ENCODE data around the gene GOLGA6L1.
"Not testable (repeated sequence)": the region's sequence is repeated elsewhere in the genome, so short reads cannot be mapped to it uniquely, and the experiment has no call there.

GOLGA6L1 gene

GRCh38 chr15:23136722-23137121 is at the start of gene GOLGA6L1:
Gene GOLGA6L1 (minus strand): TSS chr15:23136822. CDS start chr15:23136731, 91 bp downstream.
- not testable (repeated sequence) for DNase-seq

GRCh38 chr15:23181201-23181600 is 44.6 kb upstream of the GOLGA6L1 start:
- not testable (repeated sequence) for DNase-seq

GRCh38 chr15:23180547-23180927 is 43.9 kb upstream of the GOLGA6L1 start:
- DNase-seq: not testable (repeated sequence)

GRCh38 chr15:23179768-23180546 is 43.3 kb upstream of the GOLGA6L1 start:
- DNase-seq: not testable (repeated sequence)

- not testable (repeated sequence) for DNase-seq
These were observed 40.1 kb upstream of the GOLGA6L1 start for GRCh38 chr15:23176683-23177082.

- DNase-seq: not testable (repeated sequence)
These were observed 39.0 kb upstream of the GOLGA6L1 start for GRCh38 chr15:23175606-23176005.

GRCh38 chr15:23174609-23175140 is 38.1 kb upstream of the GOLGA6L1 start:
- not testable (repeated sequence) for DNase-seq

- DNase-seq: not testable (repeated sequence)
These were observed 3.8 kb downstream of the GOLGA6L1 start for GRCh38 chr15:23132787-23133186.

GRCh38 chr15:23118208-23118607 is 18.4 kb downstream of the GOLGA6L1 start:
- DNase-seq: no peak

GRCh38 chr15:23095796-23096195 is 40.8 kb downstream of the GOLGA6L1 start:
- no peak for DNase-seq

GRCh38 chr15:23083115-23083514 is 53.5 kb downstream of the GOLGA6L1 start:
- no peak for DNase-seq

- DNase-seq: not testable (repeated sequence)
These were observed 54.5 kb downstream of the GOLGA6L1 start for GRCh38 chr15:23081996-23082737.

GRCh38 chr15:23081271-23081670 is 55.4 kb downstream of the GOLGA6L1 start:
- DNase-seq: no peak

- DNase-seq: no peak
These were observed 56.9 kb downstream of the GOLGA6L1 start for GRCh38 chr15:23079766-23080165.
